Activated CD4-positive, alpha-beta T cell treated with anti-CD3 and anti-CD28 coated beads for 24 hours (primary cell): ENCODE measurements around the gene ARL14EPL.
"Not testable (repeated sequence)": the region's sequence is repeated elsewhere in the genome, so short reads cannot be mapped to it uniquely, and the experiment has no call there.

Source experiments
- DNase-seq, 2 donors: peaks; one replicate each; pipeline ENCODE4 v3.0.0-alpha.2; 2020; ENCODE audit warnings: low read depth in 2 of 2

Gene ARL14EPL

GRCh38 chr5:116046823-116047222, 14.6 kb downstream of the ARL14EPL start:
- no peak for DNase-seq

GRCh38 chr5:116058346-116058936, 26.2 kb downstream of the ARL14EPL start:
- DNase-seq = no peak

GRCh38 chr5:116062352-116062751, 30.1 kb downstream of the ARL14EPL start:
- no peak for DNase-seq

- no peak for DNase-seq
Measured at GRCh38 chr5:116063950-116064349, 31.7 kb downstream of the ARL14EPL start.

- no peak for DNase-seq
Measured at GRCh38 chr5:116068028-116068632, 35.9 kb downstream of the ARL14EPL start.

- no peak for DNase-seq
Measured at GRCh38 chr5:116071211-116071610, 38.9 kb downstream of the ARL14EPL start.

- DNase-seq = no peak
Measured at GRCh38 chr5:116075191-116075831, 43.0 kb downstream of the ARL14EPL start.

- no peak for DNase-seq
Measured at GRCh38 chr5:116076496-116076895, 44.2 kb downstream of the ARL14EPL start.

- DNase-seq = no peak
Measured at GRCh38 chr5:116078199-116078598, 45.9 kb downstream of the ARL14EPL start.

- peak in 1 of 2 donors; percentile 7 for DNase-seq
Measured at GRCh38 chr5:116084287-116084691, 52.0 kb downstream of the ARL14EPL start.

- peak; percentile 54 to 57 for DNase-seq
Measured at GRCh38 chr5:116084871-116085715, 52.8 kb downstream of the ARL14EPL start, which contains the start of gene COMMD10. COMMD10 (plus strand) TSS chr5:116085025.

- not testable (repeated sequence) for DNase-seq
Measured at GRCh38 chr5:116086309-116086708, 54.0 kb downstream of the ARL14EPL start.

- no peak for DNase-seq
Measured at GRCh38 chr5:116088062-116088461, 55.8 kb downstream of the ARL14EPL start.

GRCh38 chr5:116090302-116090701, 58.0 kb downstream of the ARL14EPL start:
- DNase-seq = no peak

- DNase-seq = no peak
Measured at GRCh38 chr5:116091416-116091815, 59.1 kb downstream of the ARL14EPL start.

- no peak for DNase-seq
Measured at GRCh38 chr5:116097301-116097700, 65.0 kb downstream of the ARL14EPL start.

- no peak for DNase-seq
Measured at GRCh38 chr5:116098998-116099397, 66.7 kb downstream of the ARL14EPL start.

- not testable (repeated sequence) for DNase-seq
Measured at GRCh38 chr5:116104941-116105340, 72.7 kb downstream of the ARL14EPL start.
